Endothelial cell of umbilical vein (primary cell): Measurements from ENCODE around the gene FIS1. TPM values are rescaled to one million over a fixed set of nuclear protein-coding genes. Genes with fewer than 3 reads are reported as not detected.

Experiments used
- BruUV-seq: library from RNA; stranded (reverse); fragments of 400-500 nt; replicated peaks from 2 replicates; lab custom pipeline; 2021; lab: Mats Ljungman, UMichigan
- CTCF ChIA-PET: fragments of 300-600, 350-600 bp; sonication (Branson Sonifier 250); formaldehyde crosslinking; loops from one replicate; lab custom pipeline; 2021; ENCODE audit warnings: antibody characterized with exemption, inconsistent platforms; lab: Charles Lee
- POLR2A ChIA-PET: fragments of 300-600, 350-600 bp; sonication (Branson Sonifier 250); formaldehyde crosslinking; loops from one replicate; lab custom pipeline; 2021; ENCODE audit warnings: antibody characterized with exemption, inconsistent platforms; lab: Charles Lee
- DNase-seq: peaks from one replicate; pipeline ENCODE4 v3.0.0-alpha.2; 2011; ENCODE audit warnings: low read depth, low spot score
- FAIRE-seq: peaks from 2 replicates; lab custom pipeline; 2011; peaks lifted over from hg19 to GRCh38; lab: Jason Lieb, UNC
- H2AFZ ChIP-seq: 2 replicates; pipeline ENCODE4 v1.6.0; 2012; ENCODE audit warnings: low read depth, low read length, control low read depth, inconsistent platforms
- H3K27ac ChIP-seq: 2 replicates; pipeline ENCODE4 v1.5.1; 2011; ENCODE audit warnings: low read depth, mild to moderate bottlenecking, control low read depth, low read length, moderate library complexity; ENCODE audit not compliant: insufficient read depth
- H3K27me3 ChIP-seq, 2 experiments: 2 replicates each; pipeline versions ENCODE4 v1.6.0 to v1.6.1; 2011; ENCODE audit warnings: low read length in 2 of 2, mixed read lengths in 1 of 2; ENCODE audit not compliant: control insufficient read depth in 2 of 2, insufficient read depth in 2 of 2
- H3K36me3 ChIP-seq, 2 experiments: 2 replicates in 1 of 2; 3 replicates in 1 of 2; pipeline ENCODE4 v1.5.1; 2011; ENCODE audit warnings: low read length in 2 of 2, mild to moderate bottlenecking in 1 of 2, moderate library complexity in 1 of 2; ENCODE audit not compliant: control insufficient read depth in 2 of 2, insufficient read depth in 2 of 2; ENCODE audit errors: extremely low read depth in 1 of 2
- H3K4me1 ChIP-seq: 3 replicates; pipeline ENCODE4 v1.5.1; 2011; ENCODE audit warnings: mild to moderate bottlenecking, low read length; ENCODE audit not compliant: control insufficient read depth, insufficient read depth; ENCODE audit errors: extremely low read depth
- H3K4me2 ChIP-seq: 2 replicates; pipeline ENCODE4 v1.6.1; 2011; ENCODE audit warnings: low read length, control low read depth, mixed read lengths; ENCODE audit not compliant: insufficient read depth
- H3K4me3 ChIP-seq, 3 experiments: fragments of 200-600 bp in 1 of 3; sonication (generic), shearing (Covaris generic) in 1 of 3; replicated peaks in 1 of 3; 2 replicates each; pipeline ENCODE4 v1.5.1; 2011 to 2016; ENCODE audit warnings: control low read depth in 3 of 3, low read length in 3 of 3, mild to moderate bottlenecking in 2 of 3, inconsistent platforms in 1 of 3, low read depth in 1 of 3, moderate library complexity in 1 of 3; ENCODE audit not compliant: insufficient read depth in 1 of 3
- H3K79me2 ChIP-seq: 2 replicates; pipeline ENCODE4 v1.6.0; 2012; ENCODE audit warnings: low read length, inconsistent platforms; ENCODE audit not compliant: control insufficient read depth, insufficient read depth
- H3K9ac ChIP-seq: replicated peaks from 2 replicates; pipeline ENCODE3; 2011; ENCODE audit warnings: low read length, control low read depth; ENCODE audit not compliant: insufficient read depth; ENCODE audit errors: extremely low read depth
- H3K9me1 ChIP-seq: replicated peaks from 3 replicates; pipeline ENCODE4 v1.6.0; 2011; ENCODE audit warnings: mild to moderate bottlenecking, low read length; ENCODE audit not compliant: control insufficient read depth, insufficient read depth; ENCODE audit errors: extremely low read depth
- H3K9me3 ChIP-seq: replicated peaks from 2 replicates; pipeline ENCODE4 v1.5.1; 2012; ENCODE audit warnings: low read length, inconsistent platforms; ENCODE audit not compliant: control insufficient read depth, insufficient read depth
- H4K20me1 ChIP-seq: replicated peaks from 2 replicates; pipeline ENCODE3; 2011; ENCODE audit warnings: mild to moderate bottlenecking, low read length; ENCODE audit not compliant: control insufficient read depth, insufficient read depth; ENCODE audit errors: extremely low read depth
- CTCF ChIP-seq, 2 donors: IDR thresholded peaks; 1 replicate in 1 of 2; 2 replicates in 1 of 2; pipeline ENCODE4 v1.5.1; 2011; ENCODE audit warnings: low read length in 2 of 2, mild to moderate bottlenecking in 2 of 2, moderate library complexity in 2 of 2, control low read depth in 1 of 2, inconsistent platforms in 1 of 2, low read depth in 1 of 2; ENCODE audit not compliant: insufficient read depth in 1 of 2; ENCODE audit errors: extremely low read depth in 1 of 2
- EZH2 ChIP-seq: IDR thresholded peaks from 2 replicates; pipeline ENCODE4 v1.6.1; 2012; ENCODE audit warnings: borderline replicate concordance, low read depth, mild to moderate bottlenecking, moderate library complexity, low read length, inconsistent platforms; ENCODE audit not compliant: severe bottlenecking
- FOS ChIP-seq: IDR thresholded peaks from 2 replicates; pipeline ENCODE4 v1.6.1; 2011; ENCODE audit warnings: mild to moderate bottlenecking, low read length, moderate library complexity, borderline replicate concordance; ENCODE audit not compliant: insufficient read depth
- GATA2 ChIP-seq: IDR thresholded peaks from 2 replicates; pipeline ENCODE4 v1.7.0; 2011; ENCODE audit warnings: low read depth, mild to moderate bottlenecking, moderate library complexity, mixed read lengths, low read length; ENCODE audit not compliant: insufficient read length, insufficient read depth
- JUN ChIP-seq: IDR thresholded peaks from 2 replicates; pipeline ENCODE4 v1.6.1; 2011; ENCODE audit warnings: borderline replicate concordance, low read depth; ENCODE audit not compliant: insufficient read length, insufficient read depth
- MYC ChIP-seq: IDR thresholded peaks from one replicate; pipeline ENCODE4 v1.6.1; 2011; ENCODE audit warnings: mild to moderate bottlenecking, low read depth, low read length
- POLR2A ChIP-seq: IDR thresholded peaks from 2 replicates; pipeline ENCODE4 v1.6.1; 2012; ENCODE audit warnings: low read depth, mild to moderate bottlenecking, control low read depth, low read length
- POLR2AphosphoS5 ChIP-seq: IDR thresholded peaks from 2 replicates; pipeline ENCODE4 v1.6.1; 2012; ENCODE audit warnings: low read depth, mild to moderate bottlenecking, control low read depth, low read length, moderate library complexity; ENCODE audit not compliant: insufficient read depth
- dilution Hi-C: fragments of 300-500 bp; cut with MboI; formaldehyde crosslinking; loops from one replicate; pipeline ENCODE4 v1.15.0; 2019; ENCODE audit warnings: low sequenced_read_pairs; ENCODE audit not compliant: extremely low pct_ligation_motif_present
- intact Hi-C: fragments of 100-400 bp; cut with micrococcal nuclease; formaldehyde crosslinking; loops from one replicate; pipeline ENCODE4 v1.10.0; 2022
- polyA plus RNA-seq, 4 experiments: library from polyadenylated mRNA; depleted of rRNA in 3 of 4; stranded (reverse) in 3 of 4; unstranded in 1 of 4; fragments of >200 nt; gene quantifications; 2 replicates each; pipeline versions ENCODE4 v1.2.1 to v1.2.3, GENCODE V29; 2011 to 2012; ENCODE audit warnings: missing spikeins in 1 of 4
- total RNA-seq: library from RNA; stranded (reverse); gene quantifications from 2 replicates; pipeline ENCODE4 v1.2.3, GENCODE V29; 2021
- TF ChIP-seq, protein P1 (sequence below): IDR thresholded peaks from 2 replicates; pipeline ENCODE4 v1.6.1; 2011; ENCODE audit not compliant: insufficient read depth, insufficient read length

FIS1 gene
- total and polyA plus RNA-seq, 2 donors (not counting 3 experiments of a cell fraction or from before 2014, with no cell fraction given), result 132 to 330 TPM

GRCh38 chr7:101236292-101236835 is 8.5 kb downstream of the FIS1 start:
- no peak for FAIRE-seq
- CTCF ChIA-PET, result interaction anchor here (1.3 to 8.1 kb wide), 5 partner anchors 8 to 92 kb away, joined by 4 to 42 read pairs (median 18); partner anchors contain the start of genes FIS1, PLOD3 and ZNHIT1
- dilution Hi-C loops, result no loop called here

More at GRCh38 chr7:101236292-101236835, 8.5 kb downstream of the FIS1 start:
- Histone ChIP-seq H3K27ac (no peak overlapping the region), H3K4me1 (peaks cover 38% of the 10 kb centered on the region), H2AFZ (no peak overlapping the region), H3K9ac (no peak overlapping the region), H3K4me3 (no peak overlapping the region), H3K4me2 (no peak overlapping the region), H4K20me1 (no peaks in the 10 kb centered on the region), H3K27me3 (no peaks in the 10 kb centered on the region), H3K9me1 (no peaks in the 10 kb centered on the region), H3K36me3 (peaks cover 0 to 16% of the 10 kb centered on the region in 2 experiments), H3K79me2 (no peaks in the 10 kb centered on the region), H3K9me3 (no peaks in the 10 kb centered on the region)
- TF ChIP-seq, protein P1, sequence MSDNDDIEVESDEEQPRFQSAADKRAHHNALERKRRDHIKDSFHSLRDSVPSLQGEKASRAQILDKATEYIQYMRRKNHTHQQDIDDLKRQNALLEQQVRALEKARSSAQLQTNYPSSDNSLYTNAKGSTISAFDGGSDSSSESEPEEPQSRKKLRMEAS, result no peak
- TF ChIP-seq POLR2A, result no peak
- no peak for TF ChIP-seq GATA2
- TF ChIP-seq JUN, result no peak
- TF ChIP-seq CTCF (IDR thresholded peaks at IDR 0.05; ENCODE audit: extremely low read depth in 1 of 2, insufficient read depth in 1 of 2, low read depth in 1 of 2, low read length in 2 of 2), result no peak
- TF ChIP-seq FOS, result no peak
- no peak for TF ChIP-seq POLR2AphosphoS5
- TF ChIP-seq EZH2, result no peak
- TF ChIP-seq MYC, result no peak
- BruUV-seq, result no TSS peak
- no peak for DNase-seq
- POLR2A ChIA-PET, result no interaction called here
- intact Hi-C loops, result loop anchor here (5.0 kb wide), 1 partner anchor 46 kb away; no protein-coding TSS in a partner anchor
